HUES64 (cell line): ENCODE data around the gene PAPPA.

Experiments used
- H3K27ac ChIP-seq: 2 replicates; pipeline ENCODE4 v1.7.0; 2013; ENCODE audit warnings: low read depth, low read length, inconsistent platforms
- H3K27me3 ChIP-seq: 2 replicates; pipeline ENCODE4 v1.6.1; 2013; ENCODE audit warnings: mild to moderate bottlenecking, low read length; ENCODE audit not compliant: insufficient read depth
- H3K36me3 ChIP-seq: 2 replicates; pipeline ENCODE4 v1.6.1; 2013; ENCODE audit warnings: mild to moderate bottlenecking, low read length; ENCODE audit not compliant: insufficient read depth
- H3K4me1 ChIP-seq: 2 replicates; pipeline ENCODE4 v1.6.1; 2013; ENCODE audit warnings: mild to moderate bottlenecking, low read length, moderate library complexity; ENCODE audit not compliant: insufficient read depth
- H3K4me3 ChIP-seq: 2 replicates; pipeline ENCODE4 v1.5.1; 2013; ENCODE audit warnings: mild to moderate bottlenecking, low read length, moderate library complexity
- H3K9ac ChIP-seq: 2 replicates; pipeline ENCODE4 v1.6.1; 2013; ENCODE audit warnings: mild to moderate bottlenecking, low read depth, low read length
- H3K9me3 ChIP-seq: 2 replicates; pipeline ENCODE4 v1.6.1; 2013; ENCODE audit warnings: low read depth, low read length; ENCODE audit not compliant: insufficient read depth
- WGBS: fragments of 150-250, 120-280 bp; methylation state at CpG from one replicate; pipeline ENCODE4 v1.1.7; 2013; ENCODE audit warnings: missing lambda C conversion rate; 5-methylcytosine and 5-hydroxymethylcytosine counted together

Gene PAPPA

DNA sequence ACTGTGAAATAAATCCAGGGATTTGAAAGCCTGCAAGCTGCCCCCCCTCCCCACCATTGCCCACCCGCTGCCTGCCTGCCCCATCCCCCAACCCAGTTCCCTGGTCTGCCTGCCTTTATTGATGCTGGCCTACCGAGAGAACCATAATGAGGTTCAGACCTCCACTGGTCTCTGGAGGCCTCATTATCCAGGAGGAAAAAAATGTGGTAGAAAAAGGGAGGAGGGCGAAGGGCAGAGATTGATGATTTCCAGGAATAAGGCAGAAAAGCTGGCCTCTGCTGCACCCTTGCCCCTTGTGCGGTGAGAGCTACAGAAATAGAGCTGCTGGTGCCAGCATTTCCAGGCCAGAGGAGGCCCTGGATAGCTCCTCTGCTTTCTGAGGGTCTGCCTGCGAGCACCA is 216.1 kb downstream of the PAPPA start:
- WGBS = 84% methylated on average over 5 of the region's 5 CpGs
- no peak overlapping the region for H3K4me3 ChIP-seq
- peaks cover 4% of the 10 kb centered on the region; the same call in 1 of the 2 replicates for H3K36me3 ChIP-seq
- H3K27me3 ChIP-seq = no peaks in the 10 kb centered on the region
- H3K27ac ChIP-seq = no peak overlapping the region
- H3K9me3 ChIP-seq = no peaks in the 10 kb centered on the region
- no peak overlapping the region for H3K9ac ChIP-seq
- H3K4me1 ChIP-seq = no peaks in the 10 kb centered on the region; the same call in 1 of the 2 replicates

GRCh38 chr9:116370556-116370955 is 217.0 kb downstream of the PAPPA start:
- H3K4me3 ChIP-seq = no peak overlapping the region
- H3K27me3 ChIP-seq = no peaks in the 10 kb centered on the region
- no peak overlapping the region for H3K27ac ChIP-seq
- H3K4me1 ChIP-seq = no peaks in the 10 kb centered on the region
- H3K36me3 ChIP-seq = peaks cover 4% of the 10 kb centered on the region; the same call in 1 of the 2 replicates
- 96% methylated on average over 4 of the region's 4 CpGs for WGBS
- H3K9ac ChIP-seq = no peak overlapping the region
- H3K9me3 ChIP-seq = no peaks in the 10 kb centered on the region

DNA sequence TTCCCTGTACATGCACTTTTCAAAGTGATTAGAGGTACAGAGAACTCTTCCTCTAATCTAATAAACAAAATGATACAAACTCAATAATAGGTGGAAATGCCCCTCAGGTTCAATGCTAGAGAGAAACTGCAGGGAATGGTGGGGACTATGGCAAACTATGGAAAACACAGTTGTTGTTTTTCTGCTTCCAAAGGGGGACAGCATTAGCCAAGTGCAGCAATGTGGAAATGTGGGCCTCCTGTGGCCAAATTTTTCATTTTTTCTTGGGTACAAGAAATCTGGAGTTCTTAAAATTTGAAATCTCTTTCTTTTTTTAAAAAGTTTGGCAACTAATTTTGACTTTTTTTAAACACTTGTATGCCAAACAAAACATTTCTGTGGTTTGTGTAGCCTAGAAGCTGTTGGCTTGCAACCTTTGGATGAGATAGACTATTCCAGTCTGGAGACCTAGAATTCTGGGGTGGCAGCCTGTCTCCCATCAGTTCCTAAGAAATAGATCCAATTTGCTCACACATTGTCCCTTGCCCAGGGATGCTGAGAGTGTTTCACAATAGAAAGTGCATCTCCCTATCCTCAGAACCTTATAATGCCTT is 218.6 kb downstream of the PAPPA start:
- Histone ChIP-seq H3K36me3 (peaks cover 4% of the 10 kb centered on the region; the same call in 1 of the 2 replicates), H3K27me3 (no peaks in the 10 kb centered on the region), H3K4me1 (no peaks in the 10 kb centered on the region), H3K9me3 (no peaks in the 10 kb centered on the region), H3K27ac (no peak overlapping the region), H3K9ac (no peak overlapping the region), H3K4me3 (no peak overlapping the region)

DNA sequence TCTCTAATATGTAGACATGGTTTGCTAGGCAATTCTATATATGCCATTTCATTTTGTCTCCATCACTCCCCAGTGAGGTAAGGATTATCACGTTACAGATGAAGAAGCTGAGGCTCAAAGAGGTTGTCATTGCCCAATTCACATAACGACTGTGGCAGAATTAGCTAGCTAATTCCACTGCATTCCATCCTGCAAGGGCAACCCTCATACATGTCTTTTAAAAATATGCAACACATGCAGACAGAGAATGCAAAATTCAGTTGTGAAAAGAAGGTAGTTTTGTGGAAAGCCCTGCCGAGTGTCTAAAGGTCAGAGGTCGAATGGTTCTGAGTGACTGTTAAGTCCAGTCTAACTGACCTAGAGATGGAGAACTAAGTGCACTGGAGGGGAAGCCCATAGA is 219.2 kb downstream of the PAPPA start:
- H3K9me3 ChIP-seq = no peaks in the 10 kb centered on the region
- H3K27me3 ChIP-seq = no peaks in the 10 kb centered on the region
- H3K9ac ChIP-seq = no peak overlapping the region
- H3K27ac ChIP-seq = no peak overlapping the region
- H3K4me1 ChIP-seq = no peaks in the 10 kb centered on the region
- H3K4me3 ChIP-seq = no peak overlapping the region
- no peaks in the 10 kb centered on the region; the same call in 1 of the 2 replicates for H3K36me3 ChIP-seq
- WGBS = 95% methylated on average over 4 of the region's 4 CpGs

GRCh38 chr9:116377179-116377798 is 223.7 kb downstream of the PAPPA start:
- Histone ChIP-seq H3K9ac (no peak overlapping the region), H3K4me3 (no peak overlapping the region), H3K4me1 (no peaks in the 10 kb centered on the region), H3K36me3 (no peaks in the 10 kb centered on the region; the same call in 1 of the 2 replicates), H3K27me3 (no peaks in the 10 kb centered on the region), H3K27ac (no peak overlapping the region), H3K9me3 (no peaks in the 10 kb centered on the region)
- 75% methylated on average over 8 of the region's 8 CpGs for WGBS

DNA sequence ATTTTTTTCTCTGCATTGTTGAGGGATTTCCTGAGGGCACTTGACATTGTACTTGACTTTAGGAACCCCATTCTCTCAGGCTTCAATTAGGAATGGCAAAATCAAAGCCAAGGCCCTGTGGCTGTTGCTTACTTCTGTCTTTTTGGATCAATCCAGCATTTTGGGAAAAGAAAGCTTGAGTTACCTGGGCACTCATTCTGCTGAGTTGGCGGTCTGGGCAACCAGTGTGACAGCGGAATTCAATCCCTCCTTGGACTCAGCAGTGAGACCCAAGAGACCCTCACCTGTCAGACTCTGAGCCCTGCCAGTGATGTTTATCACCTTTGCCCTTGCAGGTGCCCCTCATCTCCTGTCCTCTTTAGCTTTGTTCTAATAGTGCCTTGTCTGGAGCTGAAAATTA is 225.3 kb downstream of the PAPPA start:
- no peaks in the 10 kb centered on the region for H3K9me3 ChIP-seq
- H3K9ac ChIP-seq = no peak overlapping the region
- no peak overlapping the region for H3K4me3 ChIP-seq
- H3K27ac ChIP-seq = no peak overlapping the region
- H3K36me3 ChIP-seq = no peaks in the 10 kb centered on the region; the same call in 1 of the 2 replicates
- H3K27me3 ChIP-seq = no peaks in the 10 kb centered on the region
- H3K4me1 ChIP-seq = no peaks in the 10 kb centered on the region
- WGBS = 96% methylated on average over 2 of the region's 2 CpGs

DNA sequence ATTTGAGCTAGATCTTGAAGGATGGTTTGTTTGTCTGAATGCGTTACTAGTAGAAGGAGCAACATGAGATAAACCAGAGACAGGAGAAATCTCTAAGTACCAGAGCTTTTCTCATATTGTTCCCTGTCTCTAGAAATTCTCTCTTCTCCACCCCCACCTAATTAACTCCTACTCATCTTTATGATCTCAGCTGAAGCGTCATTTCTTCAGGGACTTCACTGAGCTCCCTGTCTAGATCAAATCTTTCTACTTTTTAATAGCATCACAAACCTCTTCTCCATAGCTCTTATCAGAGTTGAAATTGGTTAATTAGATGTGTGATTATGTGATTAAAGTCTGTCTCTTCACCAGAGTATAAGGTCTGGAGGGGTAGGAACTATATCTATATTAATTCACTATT is 226.2 kb downstream of the PAPPA start:
- H3K9me3 ChIP-seq = no peaks in the 10 kb centered on the region
- H3K36me3 ChIP-seq = no peaks in the 10 kb centered on the region; the same call in 1 of the 2 replicates
- no peak overlapping the region for H3K4me3 ChIP-seq
- 95% methylated on average over 2 of the region's 2 CpGs for WGBS
- H3K27me3 ChIP-seq = no peaks in the 10 kb centered on the region
- no peak overlapping the region for H3K9ac ChIP-seq
- no peaks in the 10 kb centered on the region for H3K4me1 ChIP-seq
- H3K27ac ChIP-seq = no peak overlapping the region

DNA sequence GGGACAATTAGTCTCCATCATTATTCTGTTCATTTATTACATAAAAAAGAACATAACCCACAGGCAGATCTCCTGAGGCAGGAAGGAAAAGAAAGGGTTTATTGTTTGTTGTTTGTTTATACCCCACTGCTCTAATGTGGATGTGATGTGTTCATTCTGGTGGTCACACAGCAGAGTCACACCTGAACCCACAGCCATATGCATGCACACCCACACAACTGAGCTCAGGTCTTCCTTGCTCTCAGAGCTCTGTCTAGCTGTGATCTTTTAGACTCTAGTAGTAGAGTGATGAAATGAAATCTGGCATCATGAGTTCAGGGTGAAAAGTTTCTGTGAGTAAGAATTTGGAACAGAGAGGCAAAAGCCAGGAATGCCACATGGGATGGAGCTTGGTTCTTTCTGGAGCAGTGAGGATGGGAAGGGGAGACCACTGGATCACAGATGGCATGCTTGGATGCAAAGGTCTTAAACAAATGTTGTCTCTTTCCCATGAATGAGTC is 227.0 kb downstream of the PAPPA start:
- Histone ChIP-seq H3K4me1 (no peaks in the 10 kb centered on the region), H3K9ac (no peak overlapping the region), H3K9me3 (no peaks in the 10 kb centered on the region), H3K27me3 (no peaks in the 10 kb centered on the region), H3K36me3 (no peaks in the 10 kb centered on the region; the same call in 1 of the 2 replicates), H3K27ac (no peak overlapping the region), H3K4me3 (no peak overlapping the region)

DNA sequence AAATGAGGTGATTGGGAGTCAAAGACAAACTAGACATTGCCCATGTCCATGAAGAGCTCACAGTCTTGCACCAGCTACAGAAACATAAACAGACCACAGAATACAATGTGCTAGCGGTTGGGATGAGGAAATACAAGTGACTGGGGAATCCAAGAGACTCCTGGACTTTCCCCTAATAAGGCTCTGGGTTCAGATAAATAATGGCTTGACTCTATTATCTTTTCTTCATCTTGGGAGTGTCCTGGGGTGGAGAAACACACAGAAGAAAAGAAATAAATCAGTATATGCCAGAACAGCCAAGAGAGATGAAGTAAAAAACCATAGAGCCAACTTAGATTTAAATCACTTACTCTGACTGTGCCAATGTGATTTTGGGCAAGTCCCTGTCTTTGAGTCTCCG is 227.8 kb downstream of the PAPPA start:
- Histone ChIP-seq H3K4me1 (no peaks in the 10 kb centered on the region), H3K36me3 (no peaks in the 10 kb centered on the region; the same call in 1 of the 2 replicates), H3K9me3 (no peaks in the 10 kb centered on the region), H3K27ac (no peak overlapping the region), H3K9ac (no peak overlapping the region), H3K27me3 (no peaks in the 10 kb centered on the region), H3K4me3 (no peak overlapping the region)
- 100% methylated on average over 1 of the region's 2 CpGs for WGBS

GRCh38 chr9:116382053-116382452 is 228.5 kb downstream of the PAPPA start:
- WGBS = 93% methylated on average over 4 of the region's 4 CpGs
- no peaks in the 10 kb centered on the region for H3K27me3 ChIP-seq
- H3K36me3 ChIP-seq = no peaks in the 10 kb centered on the region; the same call in 1 of the 2 replicates
- H3K4me1 ChIP-seq = no peaks in the 10 kb centered on the region
- H3K9me3 ChIP-seq = no peaks in the 10 kb centered on the region
- no peak overlapping the region for H3K4me3 ChIP-seq
- H3K9ac ChIP-seq = no peak overlapping the region
- no peak overlapping the region for H3K27ac ChIP-seq

- no peaks in the 10 kb centered on the region for H3K4me1 ChIP-seq
- no peaks in the 10 kb centered on the region for H3K9me3 ChIP-seq
- no peak overlapping the region for H3K27ac ChIP-seq
- H3K9ac ChIP-seq = no peak overlapping the region
- no peaks in the 10 kb centered on the region; the same call in 1 of the 2 replicates for H3K36me3 ChIP-seq
- WGBS = 100% methylated on average over 3 of the region's 5 CpGs
- no peaks in the 10 kb centered on the region for H3K27me3 ChIP-seq
- H3K4me3 ChIP-seq = no peak overlapping the region
Observed at GRCh38 chr9:116383133-116383532, 229.5 kb downstream of the PAPPA start.
